SK-N-SH treated with all-trans-retinoic acid at 6 μM for 48 hours (cell line): ENCODE data around the gene FCER2.

Source experiments
- ATAC-seq: fragments of 200-7000 bp; cut with Tn5 transposase; 3 replicates; pipeline ENCODE4 v1.9.1; 2020; ENCODE audit warnings: mild to moderate bottlenecking, moderate library complexity
- ARNTL ChIP-seq: fragments of 450-650 bp; formaldehyde crosslinking; IDR thresholded peaks from 2 replicates; pipeline ENCODE4 v1.5.0; 2020; ENCODE audit warnings: low read depth, mild to moderate bottlenecking, moderate library complexity, borderline replicate concordance
- CREB5 ChIP-seq: fragments of 250-450 bp; sonication (Bioruptor Pico); IDR thresholded peaks from 2 replicates; pipeline ENCODE4 v1.5.1; 2020; ENCODE audit warnings: low read depth, mild to moderate bottlenecking, moderate library complexity
- CSDC2 ChIP-seq: fragments of 250-450 bp; sonication (Bioruptor Pico); IDR thresholded peaks from 2 replicates; pipeline ENCODE4 v1.5.0; 2020; ENCODE audit warnings: mild to moderate bottlenecking, moderate library complexity
- ESRRG ChIP-seq: fragments of 250-450 bp; sonication (Bioruptor Pico); IDR thresholded peaks from 2 replicates; pipeline ENCODE4 v1.6.1; 2021; ENCODE audit warnings: mild to moderate bottlenecking
- ISL1 ChIP-seq: fragments of 250-450 bp; sonication (Bioruptor Pico); IDR thresholded peaks from 2 replicates; pipeline ENCODE4 v2.1.2; 2022; ENCODE audit warnings: mild to moderate bottlenecking, moderate library complexity
- OSR1 ChIP-seq: fragments of 250-450 bp; sonication (Bioruptor Pico); IDR thresholded peaks from 2 replicates; pipeline ENCODE4 v1.8.0; 2022; ENCODE audit warnings: moderate library complexity, mild to moderate bottlenecking, inconsistent platforms
- PPARA ChIP-seq: fragments of 250-450 bp; sonication (Bioruptor Pico); IDR thresholded peaks from 2 replicates; pipeline ENCODE4 v1.5.0; 2020; ENCODE audit warnings: mild to moderate bottlenecking, borderline replicate concordance
- RARB ChIP-seq: fragments of 250-450 bp; sonication (Bioruptor Pico); IDR thresholded peaks from 2 replicates; pipeline ENCODE4 v1.8.0; 2021; ENCODE audit warnings: mild to moderate bottlenecking, moderate library complexity
- SNAI2 ChIP-seq: fragments of 250-450 bp; sonication (Bioruptor Pico); IDR thresholded peaks from 2 replicates; pipeline ENCODE4 v1.5.0; 2020; ENCODE audit warnings: mild to moderate bottlenecking, moderate library complexity
- TCF4 ChIP-seq: fragments of 250-450 bp; sonication (Bioruptor Pico); IDR thresholded peaks from 2 replicates; pipeline ENCODE4 v1.8.0; 2021; ENCODE audit warnings: mild to moderate bottlenecking, moderate library complexity, borderline replicate concordance
- TOX ChIP-seq: fragments of 250-450 bp; sonication (Bioruptor Pico); IDR thresholded peaks from 2 replicates; pipeline ENCODE4 v1.8.0; 2021; ENCODE audit warnings: mild to moderate bottlenecking, moderate library complexity, borderline replicate concordance
- ZC3H10 ChIP-seq: fragments of 250-450 bp; sonication (Bioruptor Pico); IDR thresholded peaks from 2 replicates; pipeline ENCODE4 v1.5.1; 2021; ENCODE audit warnings: mild to moderate bottlenecking, moderate library complexity
- ZFP3 ChIP-seq: fragments of 250-450 bp; sonication (Bioruptor Pico); IDR thresholded peaks from 2 replicates; pipeline ENCODE4 v1.5.0; 2020; ENCODE audit warnings: mild to moderate bottlenecking, moderate library complexity
- ZFP30 ChIP-seq: fragments of 450-650 bp; formaldehyde crosslinking; IDR thresholded peaks from 2 replicates; pipeline ENCODE4 v1.5.0; 2022; ENCODE audit warnings: mild to moderate bottlenecking, moderate library complexity
- ZNF565 ChIP-seq: fragments of 450-650 bp; formaldehyde crosslinking; conservative IDR thresholded peaks from 2 replicates; pipeline ENCODE4 v1.5.0; 2020; ENCODE audit warnings: low read depth, mild to moderate bottlenecking, moderate library complexity
- ZNF70 ChIP-seq: fragments of 450-650 bp; formaldehyde crosslinking; IDR thresholded peaks from 2 replicates; pipeline ENCODE4 v1.5.0; 2020; ENCODE audit warnings: mild to moderate bottlenecking, moderate library complexity
- ZNF8 ChIP-seq: fragments of 450-650 bp; formaldehyde crosslinking; IDR thresholded peaks from 2 replicates; pipeline ENCODE4 v1.5.0; 2020; ENCODE audit warnings: mild to moderate bottlenecking, moderate library complexity
- TF ChIP-seq, protein P1 (sequence below): fragments of 250-450 bp; sonication (Bioruptor Pico); IDR thresholded peaks from 2 replicates; pipeline ENCODE4 v1.5.1; 2021; ENCODE audit warnings: mild to moderate bottlenecking, moderate library complexity
- TF ChIP-seq, protein P2 (sequence below): fragments of 250-450 bp; sonication (Bioruptor Pico); IDR thresholded peaks from 2 replicates; pipeline ENCODE4 v1.5.0; 2020; ENCODE audit warnings: mild to moderate bottlenecking, moderate library complexity
- TF ChIP-seq, protein P3 (sequence below): fragments of 250-450 bp; sonication (Bioruptor Pico); IDR thresholded peaks from 2 replicates; pipeline ENCODE4 v1.8.0; 2021; ENCODE audit warnings: low read depth, mild to moderate bottlenecking, moderate library complexity, borderline replicate concordance

The FCER2 gene

GRCh38 chr19:7733376-7733775 lies 31.4 kb upstream of the FCER2 start:
- TF ChIP-seq ZNF8 (CRISPR knock-in tag) (no peak), SNAI2 (CRISPR knock-in tag) (no peak), PPARA (CRISPR knock-in tag) (no peak)
- TF ChIP-seq, protein P1, sequence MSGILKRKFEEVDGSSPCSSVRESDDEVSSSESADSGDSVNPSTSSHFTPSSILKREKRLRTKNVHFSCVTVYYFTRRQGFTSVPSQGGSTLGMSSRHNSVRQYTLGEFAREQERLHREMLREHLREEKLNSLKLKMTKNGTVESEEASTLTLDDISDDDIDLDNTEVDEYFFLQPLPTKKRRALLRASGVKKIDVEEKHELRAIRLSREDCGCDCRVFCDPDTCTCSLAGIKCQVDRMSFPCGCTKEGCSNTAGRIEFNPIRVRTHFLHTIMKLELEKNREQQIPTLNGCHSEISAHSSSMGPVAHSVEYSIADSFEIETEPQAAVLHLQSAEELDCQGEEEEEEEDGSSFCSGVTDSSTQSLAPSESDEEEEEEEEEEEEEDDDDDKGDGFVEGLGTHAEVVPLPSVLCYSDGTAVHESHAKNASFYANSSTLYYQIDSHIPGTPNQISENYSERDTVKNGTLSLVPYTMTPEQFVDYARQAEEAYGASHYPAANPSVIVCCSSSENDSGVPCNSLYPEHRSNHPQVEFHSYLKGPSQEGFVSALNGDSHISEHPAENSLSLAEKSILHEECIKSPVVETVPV (CRISPR knock-in tag) = no peak
- ATAC-seq = no peak

GRCh38 chr19:7732045-7732444 lies 30.1 kb upstream of the FCER2 start, which contains the start of gene CLEC4G:
TSS of gene CLEC4G (minus strand) at chr19:7732110. CDS start at chr19:7732102, 8 bp downstream.
- TF ChIP-seq, protein P2, sequence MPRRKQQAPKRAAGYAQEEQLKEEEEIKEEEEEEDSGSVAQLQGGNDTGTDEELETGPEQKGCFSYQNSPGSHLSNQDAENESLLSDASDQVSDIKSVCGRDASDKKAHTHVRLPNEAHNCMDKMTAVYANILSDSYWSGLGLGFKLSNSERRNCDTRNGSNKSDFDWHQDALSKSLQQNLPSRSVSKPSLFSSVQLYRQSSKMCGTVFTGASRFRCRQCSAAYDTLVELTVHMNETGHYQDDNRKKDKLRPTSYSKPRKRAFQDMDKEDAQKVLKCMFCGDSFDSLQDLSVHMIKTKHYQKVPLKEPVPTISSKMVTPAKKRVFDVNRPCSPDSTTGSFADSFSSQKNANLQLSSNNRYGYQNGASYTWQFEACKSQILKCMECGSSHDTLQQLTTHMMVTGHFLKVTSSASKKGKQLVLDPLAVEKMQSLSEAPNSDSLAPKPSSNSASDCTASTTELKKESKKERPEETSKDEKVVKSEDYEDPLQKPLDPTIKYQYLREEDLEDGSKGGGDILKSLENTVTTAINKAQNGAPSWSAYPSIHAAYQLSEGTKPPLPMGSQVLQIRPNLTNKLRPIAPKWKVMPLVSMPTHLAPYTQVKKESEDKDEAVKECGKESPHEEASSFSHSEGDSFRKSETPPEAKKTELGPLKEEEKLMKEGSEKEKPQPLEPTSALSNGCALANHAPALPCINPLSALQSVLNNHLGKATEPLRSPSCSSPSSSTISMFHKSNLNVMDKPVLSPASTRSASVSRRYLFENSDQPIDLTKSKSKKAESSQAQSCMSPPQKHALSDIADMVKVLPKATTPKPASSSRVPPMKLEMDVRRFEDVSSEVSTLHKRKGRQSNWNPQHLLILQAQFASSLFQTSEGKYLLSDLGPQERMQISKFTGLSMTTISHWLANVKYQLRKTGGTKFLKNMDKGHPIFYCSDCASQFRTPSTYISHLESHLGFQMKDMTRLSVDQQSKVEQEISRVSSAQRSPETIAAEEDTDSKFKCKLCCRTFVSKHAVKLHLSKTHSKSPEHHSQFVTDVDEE = no peak
- TF ChIP-seq ZNF70 (no peak), ZFP30 (CRISPR knock-in tag) (no peak), ARNTL (no peak), ISL1 (CRISPR knock-in tag) (no peak), ZNF565 (CRISPR knock-in tag) (no peak), ZNF8 (CRISPR knock-in tag) (no peak), CREB5 (no peak), ZFP3 (CRISPR knock-in tag) (no peak), ZC3H10 (CRISPR knock-in tag) (no peak), ESRRG (no peak)
- TF ChIP-seq, protein P3, sequence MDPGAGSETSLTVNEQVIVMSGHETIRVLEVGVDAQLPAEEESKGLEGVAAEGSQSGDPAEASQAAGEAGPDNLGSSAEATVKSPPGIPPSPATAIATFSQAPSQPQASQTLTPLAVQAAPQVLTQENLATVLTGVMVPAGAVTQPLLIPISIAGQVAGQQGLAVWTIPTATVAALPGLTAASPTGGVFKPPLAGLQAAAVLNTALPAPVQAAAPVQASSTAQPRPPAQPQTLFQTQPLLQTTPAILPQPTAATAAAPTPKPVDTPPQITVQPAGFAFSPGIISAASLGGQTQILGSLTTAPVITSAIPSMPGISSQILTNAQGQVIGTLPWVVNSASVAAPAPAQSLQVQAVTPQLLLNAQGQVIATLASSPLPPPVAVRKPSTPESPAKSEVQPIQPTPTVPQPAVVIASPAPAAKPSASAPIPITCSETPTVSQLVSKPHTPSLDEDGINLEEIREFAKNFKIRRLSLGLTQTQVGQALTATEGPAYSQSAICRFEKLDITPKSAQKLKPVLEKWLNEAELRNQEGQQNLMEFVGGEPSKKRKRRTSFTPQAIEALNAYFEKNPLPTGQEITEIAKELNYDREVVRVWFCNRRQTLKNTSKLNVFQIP (CRISPR knock-in tag) = no peak
- ATAC-seq = no peak

- no peak for ATAC-seq
- TF ChIP-seq PPARA (CRISPR knock-in tag) (no peak), ESRRG (no peak), OSR1 (CRISPR knock-in tag) (no peak), CREB5 (no peak), ISL1 (CRISPR knock-in tag) (no peak), ZFP3 (CRISPR knock-in tag) (no peak), SNAI2 (CRISPR knock-in tag) (no peak), ZFP30 (CRISPR knock-in tag) (no peak), TOX (CRISPR knock-in tag) (no peak), TCF4 (no peak), ZC3H10 (CRISPR knock-in tag) (no peak), ARNTL (no peak), CSDC2 (no peak), RARB (CRISPR knock-in tag) (no peak)
- TF ChIP-seq, protein P1 (CRISPR knock-in tag) = no peak
- TF ChIP-seq, protein P2 = no peak
Observed at GRCh38 chr19:7731615-7732014, 29.7 kb upstream of the FCER2 start.
